GM20000 (cell line): ENCODE measurements around the gene ENPP7.

Experiments used
- DNase-seq: peaks from one replicate; pipeline ENCODE4 v3.0.0; 2012; ENCODE audit warnings: low spot score
- TF ChIP-seq, protein P1 (sequence below): IDR thresholded peaks from 2 replicates; pipeline ENCODE4 v1.5.1; 2012; ENCODE audit warnings: mild to moderate bottlenecking, control low read depth; ENCODE audit errors: extremely low read depth, missing control alignments

Gene ENPP7

DNA sequence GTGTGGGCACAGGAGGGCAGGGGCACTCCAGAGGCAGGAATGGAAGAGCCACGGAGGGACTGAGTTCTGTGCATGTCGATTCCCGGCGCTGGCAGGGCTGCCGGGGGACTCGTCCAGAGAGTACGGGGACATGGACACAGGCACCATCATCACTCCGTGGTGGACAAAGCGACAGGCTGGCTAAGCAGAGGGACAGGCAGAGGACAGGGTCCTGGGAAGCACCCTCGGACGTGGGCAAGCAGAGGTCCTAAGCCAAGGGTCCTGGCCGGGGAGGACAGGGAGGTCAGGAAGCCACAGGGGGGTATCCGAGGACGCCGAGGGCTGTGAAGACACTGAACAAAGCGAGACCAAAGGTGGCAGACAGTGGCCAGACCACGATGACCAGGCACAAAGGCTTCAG lies 44.3 kb upstream of the ENPP7 start:
- TF ChIP-seq, protein P1, sequence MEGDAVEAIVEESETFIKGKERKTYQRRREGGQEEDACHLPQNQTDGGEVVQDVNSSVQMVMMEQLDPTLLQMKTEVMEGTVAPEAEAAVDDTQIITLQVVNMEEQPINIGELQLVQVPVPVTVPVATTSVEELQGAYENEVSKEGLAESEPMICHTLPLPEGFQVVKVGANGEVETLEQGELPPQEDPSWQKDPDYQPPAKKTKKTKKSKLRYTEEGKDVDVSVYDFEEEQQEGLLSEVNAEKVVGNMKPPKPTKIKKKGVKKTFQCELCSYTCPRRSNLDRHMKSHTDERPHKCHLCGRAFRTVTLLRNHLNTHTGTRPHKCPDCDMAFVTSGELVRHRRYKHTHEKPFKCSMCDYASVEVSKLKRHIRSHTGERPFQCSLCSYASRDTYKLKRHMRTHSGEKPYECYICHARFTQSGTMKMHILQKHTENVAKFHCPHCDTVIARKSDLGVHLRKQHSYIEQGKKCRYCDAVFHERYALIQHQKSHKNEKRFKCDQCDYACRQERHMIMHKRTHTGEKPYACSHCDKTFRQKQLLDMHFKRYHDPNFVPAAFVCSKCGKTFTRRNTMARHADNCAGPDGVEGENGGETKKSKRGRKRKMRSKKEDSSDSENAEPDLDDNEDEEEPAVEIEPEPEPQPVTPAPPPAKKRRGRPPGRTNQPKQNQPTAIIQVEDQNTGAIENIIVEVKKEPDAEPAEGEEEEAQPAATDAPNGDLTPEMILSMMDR, result no peak
- no peak for DNase-seq

- DNase-seq, result no peak
- TF ChIP-seq, protein P1, result no peak
These were observed 40.3 kb upstream of the ENPP7 start for GRCh38 chr17:79690466-79690865.

GRCh38 chr17:79690988-79691836 lies 39.5 kb upstream of the ENPP7 start:
- TF ChIP-seq, protein P1, result no peak
- no peak for DNase-seq

DNA sequence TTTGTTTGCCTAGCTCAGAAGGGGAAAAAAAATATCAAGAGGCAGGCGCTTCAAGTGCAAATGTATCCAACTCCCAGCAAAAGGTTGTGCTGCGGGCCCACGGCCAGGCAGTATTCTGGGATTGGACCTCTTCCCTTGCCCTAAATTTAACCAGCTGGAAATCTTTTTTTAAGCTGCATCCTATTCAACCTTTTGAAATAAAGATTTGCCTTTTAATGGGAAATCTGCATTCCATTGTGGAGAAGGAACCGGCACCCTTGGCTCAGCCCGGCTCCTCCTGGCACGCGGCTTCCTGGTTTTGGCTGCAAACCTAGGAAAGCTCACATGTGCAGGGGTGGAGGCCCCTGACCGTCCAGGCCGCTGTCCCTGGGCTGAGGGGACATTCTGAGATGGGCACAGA lies 38.8 kb upstream of the ENPP7 start:
- DNase-seq, result no peak
- TF ChIP-seq, protein P1, result no peak

DNA sequence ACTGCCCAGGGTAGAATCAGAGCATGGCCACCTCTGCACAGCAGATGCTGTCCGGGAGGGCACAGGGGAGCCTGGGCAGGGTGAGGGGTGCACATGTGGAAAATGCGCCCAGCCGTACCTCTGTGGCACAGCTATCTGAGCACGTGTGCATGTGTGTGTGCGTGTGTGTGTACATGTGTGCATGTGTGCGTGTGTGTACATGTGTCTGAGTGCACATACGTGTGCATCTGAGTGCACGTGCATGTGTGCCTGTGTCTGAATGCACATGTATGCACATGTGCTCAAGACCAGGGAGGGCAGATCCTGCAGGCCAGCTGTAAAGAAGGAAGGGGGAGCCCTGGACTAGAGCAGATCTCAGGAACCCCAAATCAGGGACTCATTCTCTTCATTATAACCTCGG lies 37.3 kb upstream of the ENPP7 start:
- DNase-seq, result no peak
- TF ChIP-seq, protein P1, result no peak

- TF ChIP-seq, protein P1, result no peak
- no peak for DNase-seq
These were observed 35.4 kb upstream of the ENPP7 start for GRCh38 chr17:79695293-79695790.

DNA sequence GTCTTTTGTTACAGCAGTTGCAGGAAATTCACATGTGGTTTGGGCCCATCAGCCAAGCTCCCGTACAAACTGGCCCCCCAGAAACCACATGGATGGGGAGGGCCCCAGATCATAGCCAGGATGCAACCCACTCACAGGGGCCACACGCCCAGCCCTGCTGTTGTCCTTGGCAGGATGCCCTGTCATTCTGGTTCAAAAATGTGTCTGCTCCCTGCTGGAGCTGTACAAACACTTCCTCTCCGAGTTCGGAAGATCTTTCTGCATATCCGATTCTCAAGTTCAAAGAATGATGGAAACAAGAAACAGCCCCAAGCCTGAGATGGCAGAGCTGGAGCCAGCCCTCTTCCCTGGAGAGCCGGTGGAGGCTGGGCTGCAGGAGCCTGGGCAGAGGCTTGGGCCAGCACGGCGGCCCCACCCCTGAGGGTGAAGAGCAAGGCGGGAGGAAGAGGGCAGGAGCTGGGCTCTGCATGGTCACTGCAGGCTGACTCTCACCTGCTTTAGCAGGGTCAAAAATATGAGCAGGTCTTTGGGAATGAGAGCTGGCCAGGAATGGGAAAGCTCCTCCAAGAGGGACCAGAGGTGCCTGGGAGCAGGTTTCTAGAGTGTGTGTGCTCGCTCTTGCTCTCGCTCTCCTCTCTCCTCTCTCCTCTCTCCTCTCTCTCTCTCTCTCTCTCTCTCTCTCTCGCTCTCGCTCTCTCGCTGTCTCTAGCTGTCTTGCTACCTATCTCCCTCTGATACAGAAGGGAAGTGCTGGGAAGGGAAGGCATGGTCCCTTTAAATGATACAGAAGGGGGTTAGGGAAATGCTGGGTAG lies 34.7 kb upstream of the ENPP7 start:
- TF ChIP-seq, protein P1, result no peak
- no peak for DNase-seq
